Activated CD4-positive, alpha-beta T cell treated with anti-CD3 and anti-CD28 coated beads, Interleukin-10, Interleukin-2, amounts not matched to agents 100 ng/mL and 50 ng/mL, durations not matched to agents 16 hours and 8 hours (primary cell): ENCODE results near the gene CSNK2A3.
"Not testable (repeated sequence)": the region's sequence is repeated elsewhere in the genome, so short reads cannot be mapped to it uniquely, and the experiment has no call there.

Source experiments
- DNase-seq: peaks from one replicate; pipeline ENCODE4 v3.0.0-alpha.2; 2020

Gene CSNK2A3

GRCh38 chr11:11378184-11378940, 25.3 kb upstream of the CSNK2A3 start:
- no peak for DNase-seq

- no peak for DNase-seq
These were observed 21.5 kb upstream of the CSNK2A3 start for GRCh38 chr11:11374358-11375148.

- no peak for DNase-seq
These were observed 20.9 kb upstream of the CSNK2A3 start for GRCh38 chr11:11373934-11374333.

- DNase-seq, result no peak
These were observed 19.4 kb upstream of the CSNK2A3 start for GRCh38 chr11:11372461-11372860.

- no peak for DNase-seq
These were observed 17.9 kb upstream of the CSNK2A3 start for GRCh38 chr11:11370962-11371303.

GRCh38 chr11:11370255-11370961, 17.4 kb upstream of the CSNK2A3 start:
- no peak for DNase-seq

GRCh38 chr11:11366793-11367192, 13.7 kb upstream of the CSNK2A3 start:
- no peak for DNase-seq

- no peak for DNase-seq
These were observed 10.6 kb upstream of the CSNK2A3 start for GRCh38 chr11:11363674-11364073.

GRCh38 chr11:11359611-11360010, 6.6 kb upstream of the CSNK2A3 start:
- no peak for DNase-seq

- DNase-seq, result no peak
These were observed 3.8 kb upstream of the CSNK2A3 start for GRCh38 chr11:11356842-11357241.

GRCh38 chr11:11351851-11352250, 1.2 kb downstream of the CSNK2A3 start:
- not testable (repeated sequence) for DNase-seq

GRCh38 chr11:11351042-11351586, 1.9 kb downstream of the CSNK2A3 start:
- DNase-seq, result no peak

GRCh38 chr11:11349870-11350337, 3.1 kb downstream of the CSNK2A3 start:
- DNase-seq, result no peak

- no peak for DNase-seq
These were observed 3.8 kb downstream of the CSNK2A3 start for GRCh38 chr11:11349106-11349825.

- DNase-seq, result no peak
These were observed 4.7 kb downstream of the CSNK2A3 start for GRCh38 chr11:11348303-11348702.

- no peak for DNase-seq
These were observed 5.5 kb downstream of the CSNK2A3 start for GRCh38 chr11:11347592-11347991.

GRCh38 chr11:11346303-11346702, 6.7 kb downstream of the CSNK2A3 start:
- DNase-seq, result no peak

- DNase-seq, result no peak
These were observed 8.0 kb downstream of the CSNK2A3 start for GRCh38 chr11:11345099-11345498.

- peak; percentile 4 for DNase-seq
These were observed 9.0 kb downstream of the CSNK2A3 start for GRCh38 chr11:11344045-11344444.

GRCh38 chr11:11338304-11338703, 14.7 kb downstream of the CSNK2A3 start:
- no peak for DNase-seq

GRCh38 chr11:11336664-11337063, 16.4 kb downstream of the CSNK2A3 start:
- DNase-seq, result no peak

- no peak for DNase-seq
These were observed 18.0 kb downstream of the CSNK2A3 start for GRCh38 chr11:11335043-11335442.

GRCh38 chr11:11334607-11335006, 18.4 kb downstream of the CSNK2A3 start:
- DNase-seq, result no peak
